GM12878 (cell line): ENCODE measurements around the gene BBX. TPM values are rescaled to one million over a fixed set of nuclear protein-coding genes. Genes with fewer than 3 reads are reported as not detected.

ENCODE experiments used
- ATAC-seq: fragments of 200-7000 bp; cut with Tn5 transposase; 3 replicates; pipeline ENCODE4 v1.9.1; 2020; ENCODE audit warnings: mild to moderate bottlenecking, moderate library complexity
- BruUV-seq: library from RNA; stranded (reverse); fragments of 400-500 nt; replicated peaks from 2 replicates; lab custom pipeline; 2021; lab: Mats Ljungman, UMichigan
- CTCF ChIA-PET: fragments of 300-600 bp; sonication (Branson Sonifier 250); formaldehyde crosslinking; extraction: SDS; loops from one replicate; lab custom pipeline; 2021; ENCODE audit warnings: inconsistent platforms; lab: Yijun Ruan, JAX
- POLR2A ChIA-PET: fragments of 350-600 bp; formaldehyde crosslinking; extraction: SDS; loops from one replicate; lab custom pipeline; 2021; ENCODE audit warnings: inconsistent platforms; lab: Charles Lee
- RAD21 ChIA-PET: fragments of 300-600 bp; sonication (Branson Sonifier 250); formaldehyde crosslinking; loops from one replicate; lab custom pipeline; 2023; ENCODE audit warnings: antibody characterized with exemption; ENCODE audit not compliant: unreplicated experiment; lab: Charles Lee
- SMC1A ChIA-PET: fragments of 300-600 bp; sonication (Branson Sonifier 250); formaldehyde crosslinking; loops from one replicate; lab custom pipeline; 2023; ENCODE audit not compliant: unreplicated experiment, uncharacterized antibody; lab: Charles Lee
- DNase-seq: peaks from one replicate; pipeline ENCODE4 v3.0.0-alpha.2; 2011; ENCODE audit warnings: low read depth, low spot score
- FAIRE-seq: peaks from 3 replicates; lab custom pipeline; 2011; peaks lifted over from hg19 to GRCh38; lab: Jason Lieb, UNC
- H2AFZ ChIP-seq: 2 replicates; pipeline ENCODE4 v1.6.0; 2011; ENCODE audit warnings: low read depth, low read length, control low read depth; ENCODE audit not compliant: control insufficient read depth
- H3K27ac ChIP-seq: 2 replicates; pipeline ENCODE4 v1.5.1; 2011; ENCODE audit warnings: control low read depth; ENCODE audit not compliant: control insufficient read depth, insufficient read depth
- H3K27me3 ChIP-seq, 2 experiments: replicated peaks in 1 of 2; 2 replicates each; pipeline versions ENCODE4 v1.6.0 to v1.6.1; 2011; ENCODE audit warnings: low read length in 1 of 2; ENCODE audit not compliant: control insufficient read depth in 2 of 2, insufficient read depth in 2 of 2
- H3K36me3 ChIP-seq, 2 experiments: 2 replicates each; pipeline ENCODE4 v1.5.1; 2011; ENCODE audit warnings: low read length in 1 of 2; ENCODE audit not compliant: control insufficient read depth in 2 of 2, insufficient read depth in 2 of 2
- H3K4me1 ChIP-seq: 2 replicates; pipeline ENCODE4 v1.6.1; 2011; ENCODE audit warnings: mild to moderate bottlenecking, low read length, moderate library complexity, mixed read lengths; ENCODE audit not compliant: control insufficient read depth, insufficient read depth
- H3K4me2 ChIP-seq: 2 replicates; pipeline ENCODE4 v1.6.0; 2011; ENCODE audit warnings: control low read depth; ENCODE audit not compliant: control insufficient read depth, insufficient read depth
- H3K4me3 ChIP-seq: fragments of 200-600 bp; sonication (generic); 2 replicates; pipeline ENCODE4 v1.5.1; 2016
- H3K79me2 ChIP-seq: 2 replicates; pipeline ENCODE4 v1.6.0; 2011; ENCODE audit warnings: low read length; ENCODE audit not compliant: control insufficient read depth, insufficient read depth
- H3K9ac ChIP-seq: 2 replicates; pipeline ENCODE4 v1.8.0; 2011; ENCODE audit warnings: low read length, control low read depth, mixed read lengths; ENCODE audit not compliant: control insufficient read depth, insufficient read depth
- H3K9me3 ChIP-seq: replicated peaks from 3 replicates; pipeline ENCODE4 v1.5.1; 2011; ENCODE audit warnings: mild to moderate bottlenecking, low read length; ENCODE audit not compliant: control insufficient read depth, insufficient read depth
- H4K20me1 ChIP-seq: 2 replicates; pipeline ENCODE4 v1.6.0; 2011; ENCODE audit not compliant: control insufficient read depth, insufficient read depth
- CBX3 ChIP-seq: fragments of 200-600 bp; sonication (generic); IDR thresholded peaks from 2 replicates; pipeline ENCODE4 v1.6.1; 2016; ENCODE audit warnings: low read depth, borderline replicate concordance
- CHD4 ChIP-seq: fragments of 200-600 bp; sonication (generic); IDR thresholded peaks from 2 replicates; pipeline ENCODE4 v1.6.1; 2016; ENCODE audit warnings: mild to moderate bottlenecking
- EZH2 ChIP-seq: IDR thresholded peaks from 2 replicates; pipeline ENCODE4 v1.6.1; 2012; ENCODE audit warnings: low read depth, mild to moderate bottlenecking, control low read depth, inconsistent platforms, low read length, borderline replicate concordance; ENCODE audit not compliant: control insufficient read depth
- HDGF ChIP-seq: fragments of 450-650 bp; IDR thresholded peaks from 2 replicates; pipeline ENCODE4 v1.6.1; 2016; ENCODE audit warnings: antibody characterized with exemption
- IRF4 ChIP-seq: IDR thresholded peaks from 2 replicates; pipeline ENCODE4 v1.6.1; 2011; ENCODE audit warnings: low read depth, low read length
- IRF5 ChIP-seq: fragments of 450-650 bp; IDR thresholded peaks from 2 replicates; pipeline ENCODE4 v1.6.1; 2017; ENCODE audit warnings: borderline replicate concordance
- KDM1A ChIP-seq: fragments of 200-600 bp; sonication (generic); IDR thresholded peaks from 2 replicates; pipeline ENCODE4 v1.6.1; 2016; ENCODE audit warnings: borderline replicate concordance
- MTA2 ChIP-seq: fragments of 450-650 bp; IDR thresholded peaks from 2 replicates; pipeline ENCODE4 v1.6.1; 2016; ENCODE audit warnings: low read depth, mild to moderate bottlenecking, moderate library complexity
- NR2C1 ChIP-seq: fragments of 450-650 bp; IDR thresholded peaks from 2 replicates; pipeline ENCODE4 v1.6.1; 2017; ENCODE audit warnings: antibody characterized with exemption, mild to moderate bottlenecking, moderate library complexity
- NR2C2 ChIP-seq: IDR thresholded peaks from 2 replicates; pipeline ENCODE4 v1.6.1; 2011; ENCODE audit warnings: borderline replicate concordance, low read depth; ENCODE audit not compliant: control insufficient read depth, insufficient read length
- PBX3 ChIP-seq: IDR thresholded peaks from 2 replicates; pipeline ENCODE4 v1.6.1; 2011; ENCODE audit warnings: mild to moderate bottlenecking, low read depth, low read length, moderate library complexity; ENCODE audit not compliant: insufficient replicate concordance
- PML ChIP-seq: IDR thresholded peaks from 2 replicates; pipeline ENCODE4 v1.6.1; 2012; ENCODE audit warnings: low read length, inconsistent platforms
- RAD21 ChIP-seq: IDR thresholded peaks from 2 replicates; pipeline ENCODE4 v1.6.1; 2011; ENCODE audit warnings: mild to moderate bottlenecking, low read depth, low read length, moderate library complexity; ENCODE audit not compliant: insufficient read depth
- RUNX3 ChIP-seq: IDR thresholded peaks from 2 replicates; pipeline ENCODE4 v1.6.1; 2012; ENCODE audit warnings: low read length, inconsistent platforms
- SIX5 ChIP-seq: IDR thresholded peaks from 2 replicates; pipeline ENCODE4 v1.6.1; 2011; ENCODE audit warnings: mild to moderate bottlenecking, low read depth, low read length, moderate library complexity; ENCODE audit not compliant: severe bottlenecking
- SKIL ChIP-seq: fragments of 450-650 bp; IDR thresholded peaks from 2 replicates; pipeline ENCODE4 v1.6.1; 2017; ENCODE audit warnings: mild to moderate bottlenecking, low read depth, inconsistent platforms; ENCODE audit not compliant: poor library complexity, severe bottlenecking
- SMAD1 ChIP-seq: fragments of 450-650 bp; IDR thresholded peaks from 2 replicates; pipeline ENCODE4 v1.6.1; 2018; ENCODE audit warnings: mild to moderate bottlenecking, low read depth; ENCODE audit not compliant: partially characterized antibody
- SMAD5 ChIP-seq: IDR thresholded peaks from 2 replicates; pipeline ENCODE4 v1.6.1; 2016; ENCODE audit warnings: antibody characterized with exemption, low read depth
- STAT3 ChIP-seq: IDR thresholded peaks from 2 replicates; pipeline ENCODE4 v1.6.1; 2011; ENCODE audit warnings: low read depth, low read length, improper control_type of control experiment
- SUZ12 ChIP-seq: fragments of 200-600 bp; sonication (generic); IDR thresholded peaks from one replicate; pipeline ENCODE4 v1.6.1; 2018; ENCODE audit warnings: antibody characterized with exemption, mild to moderate bottlenecking; ENCODE audit not compliant: unreplicated experiment
- whole genome bisulfite sequencing: methylation state at CpG from one replicate; pipeline ENCODE4 v1.1.6; 2016; ENCODE audit warnings: low lambda C conversion rate; ENCODE audit not compliant: insufficient replicate concordance, insufficient coverage; ENCODE audit errors: missing lambda C conversion rate; 5-methylcytosine and 5-hydroxymethylcytosine counted together
- in situ Hi-C: fragments of 300-500 bp; cut with MboI; formaldehyde crosslinking; loops from 9 replicates; pipeline ENCODE4 v1.14.3; 2018; ENCODE audit warnings: mixed read lengths
- intact Hi-C: fragments of 100-400 bp; cut with micrococcal nuclease; formaldehyde crosslinking; loops from one replicate; pipeline ENCODE4 v1.14.2; 2022; ENCODE audit not compliant: unreplicated experiment
- polyA plus RNA-seq, 11 experiments: library from polyadenylated mRNA; depleted of rRNA in 4 of 11; unstranded in 6 of 11; stranded (reverse) in 5 of 11; fragments of >200 nt; fragmentation: Nextera tagmentation in 4 of 11; fragmentation: Illumina TruSeq in 1 of 11; extraction: Ambion mirVana in 4 of 11; extraction: Trizol in 1 of 11; gene quantifications; 1 replicate in 1 of 11; 2 replicates in 10 of 11; pipeline versions ENCODE4 v1.2.1 to v1.2.3, GENCODE V29; 2011 to 2016; ENCODE audit warnings: inconsistent platforms in 2 of 11, missing spikeins in 2 of 11, low read depth in 1 of 11
- total RNA-seq, 4 experiments: library from RNA; depleted of rRNA in 3 of 4; stranded (reverse); fragments of >200 nt in 3 of 4; fragmentation: Illumina TruSeq in 1 of 4; extraction: Trizol in 1 of 4; gene quantifications; 2 replicates each; pipeline versions ENCODE4 v1.2.1 to v1.2.3, GENCODE V29; 2013 to 2021

Gene BBX
- total and polyA plus RNA-seq, 10 of the 15 experiments (the other 5 are each of a cell fraction or from before 2014, with no cell fraction given): 13.3 to 38.5 (median 32.0) TPM

- DNase-seq (peak; percentile 56), ATAC-seq (peak; percentile 94), FAIRE-seq (peak; percentile 86)
- ChIA-PET POLR2A (interaction anchor here (1.3 to 2.1 kb wide), 3 partner anchors 8 to 43 kb away, joined by 3 to 6 read pairs (median 5); no protein-coding TSS in a partner anchor), CTCF (interaction anchor here (1.0 to 5.6 kb wide), 16 partner anchors 7 to 212 kb away, joined by 3 to 36 read pairs (median 4); no protein-coding TSS in a partner anchor), SMC1A (interaction anchor here (1.1 to 3.8 kb wide), 14 partner anchors 9 to 493 kb away, joined by 3 to 36 read pairs (median 6); no protein-coding TSS in a partner anchor), RAD21 (interaction anchor here (0.6 to 4.2 kb wide), 14 partner anchors 10 to 492 kb away, joined by 3 to 28 read pairs (median 3); no protein-coding TSS in a partner anchor)
- no TSS peak for BruUV-seq
- WGBS: 46% methylated on average over 3 of the region's 3 CpGs
- H3K9ac ChIP-seq: no peak overlapping the region
- peaks cover 2% of the 10 kb centered on the region; the same call in 1 of the 2 replicates for H3K79me2 ChIP-seq
- no peaks in the 10 kb centered on the region for H3K9me3 ChIP-seq
- peak overlapping the region; percentile 82 for H3K4me2 ChIP-seq
- H3K4me3 ChIP-seq: peak overlapping the region; percentile 40; the same call in 1 of the 2 replicates
- peak overlapping the region; percentile 63 for H3K27ac ChIP-seq
- no peaks in the 10 kb centered on the region for H3K36me3 ChIP-seq
- H3K27me3 ChIP-seq: no peaks in the 10 kb centered on the region
- H4K20me1 ChIP-seq: no peaks in the 10 kb centered on the region
- H3K4me1 ChIP-seq: peaks cover 20% of the 10 kb centered on the region
- intact Hi-C loops (no loop called here), in situ Hi-C loops (no loop called here)
- H2AFZ ChIP-seq: peak overlapping the region; percentile 24; the same call in 1 of the 2 replicates
- TF ChIP-seq MTA2: peak; percentile 57
- TF ChIP-seq HDGF: no peak
- no peak for TF ChIP-seq EZH2
- no peak for TF ChIP-seq SMAD1
- no peak for TF ChIP-seq SIX5
- TF ChIP-seq IRF5: no peak
- TF ChIP-seq NR2C2: no peak
- no peak for TF ChIP-seq STAT3
- TF ChIP-seq SMAD5: no peak
- TF ChIP-seq SUZ12: no peak
- TF ChIP-seq RUNX3: peak; percentile 87
- TF ChIP-seq CHD4: no peak
- TF ChIP-seq PBX3: peak; percentile 72
- peak; percentile 38 for TF ChIP-seq SKIL
- TF ChIP-seq PML: no peak
- TF ChIP-seq KDM1A: no peak
- no peak for TF ChIP-seq NR2C1
- no peak for TF ChIP-seq IRF4
- no peak for TF ChIP-seq CBX3
- TF ChIP-seq RAD21: no peak
These were observed 110.8 kb downstream of the BBX start for GRCh38 chr3:107633327-107634098.
